Heart left ventricle (tissue), 13 donors: ENCODE data around the gene PEX7.
"Not testable (repeated sequence)": the region's sequence is repeated elsewhere in the genome, so short reads cannot be mapped to it uniquely, and the experiment has no call there.

ENCODE experiments used
- POLR2A ChIP-seq, 2 donors: fragments of 450-650 bp; IDR thresholded peaks; one replicate each; pipeline ENCODE4 v1.6.1; 2017; ENCODE audit warnings: antibody characterized with exemption in 2 of 2, mild to moderate bottlenecking in 2 of 2, moderate library complexity in 2 of 2
- TF ChIP-seq, protein P1 (sequence below), 12 donors: fragments of 200-600 bp; sonication (generic) in 4 of 12; IDR thresholded peaks; one replicate each; pipeline versions ENCODE4 v1.5.0 to v1.8.0; 2018 to 2022; ENCODE audit warnings: antibody characterized with exemption in 12 of 12, mild to moderate bottlenecking in 5 of 12
- donor health status: ischemic (EF 13 %, LVEDD 7.1; RV severe dilation, severe dysfunction).
- donor health status: DM: no; HTN: yes; CAD: no.
- donor health status: DM: no; HTN: no; CAD: no.
- donor health status: ischemic (EF 25% LVEDD 6.9; RV normal size, moderate dysfunction).
- donor health status: ischemic (EF 25% LVEDD 5.7; RV mildly dilated, moderate dysfunction).
- donor health status: ischemic (EF 35%, LVEDD 5.7; RV mildly dilated, moderate dysfunction).
- donor health status: nonischemic (EF 11% LVEDD 7.7; RV severe dilation, severe dysfunction).
- donor health status: DM: yes; HTN: yes; CAD: no.
- donor health status: PGD.
- donor health status: ischemic (EF 29% LVEDD 5.4; RV normal size, mild dysfunction).
- donor health status: nonischemic (EF 23%, LVEDD 6.1; RV moderate dilation, normal function).

DNA sequence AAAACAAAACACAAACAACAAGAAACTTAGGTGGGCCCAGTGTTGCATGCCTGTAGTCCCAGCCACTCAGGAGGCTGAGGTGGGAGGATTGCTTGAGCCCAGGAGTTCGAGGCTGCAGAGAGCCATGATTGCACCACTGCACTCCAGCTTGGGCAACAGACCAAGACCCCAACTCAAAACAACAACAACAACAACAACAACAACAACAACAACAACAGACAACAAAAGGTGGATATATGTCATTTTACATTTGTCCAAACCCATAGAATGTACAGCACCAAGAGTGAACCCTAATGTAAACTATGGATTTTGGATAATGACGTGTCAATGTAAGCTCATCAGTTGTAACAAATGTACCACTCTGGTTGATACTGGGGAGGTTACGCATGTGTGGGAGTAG is 127.6 kb downstream of the PEX7 start:
- TF ChIP-seq, protein P1, sequence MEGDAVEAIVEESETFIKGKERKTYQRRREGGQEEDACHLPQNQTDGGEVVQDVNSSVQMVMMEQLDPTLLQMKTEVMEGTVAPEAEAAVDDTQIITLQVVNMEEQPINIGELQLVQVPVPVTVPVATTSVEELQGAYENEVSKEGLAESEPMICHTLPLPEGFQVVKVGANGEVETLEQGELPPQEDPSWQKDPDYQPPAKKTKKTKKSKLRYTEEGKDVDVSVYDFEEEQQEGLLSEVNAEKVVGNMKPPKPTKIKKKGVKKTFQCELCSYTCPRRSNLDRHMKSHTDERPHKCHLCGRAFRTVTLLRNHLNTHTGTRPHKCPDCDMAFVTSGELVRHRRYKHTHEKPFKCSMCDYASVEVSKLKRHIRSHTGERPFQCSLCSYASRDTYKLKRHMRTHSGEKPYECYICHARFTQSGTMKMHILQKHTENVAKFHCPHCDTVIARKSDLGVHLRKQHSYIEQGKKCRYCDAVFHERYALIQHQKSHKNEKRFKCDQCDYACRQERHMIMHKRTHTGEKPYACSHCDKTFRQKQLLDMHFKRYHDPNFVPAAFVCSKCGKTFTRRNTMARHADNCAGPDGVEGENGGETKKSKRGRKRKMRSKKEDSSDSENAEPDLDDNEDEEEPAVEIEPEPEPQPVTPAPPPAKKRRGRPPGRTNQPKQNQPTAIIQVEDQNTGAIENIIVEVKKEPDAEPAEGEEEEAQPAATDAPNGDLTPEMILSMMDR (IDR thresholded peaks at IDR 0.05) = not testable (repeated sequence)
- not testable (repeated sequence) for TF ChIP-seq POLR2A (IDR thresholded peaks at IDR 0.05)
